GM12878 (cell line): ENCODE measurements around the gene USP54. TPM values are rescaled to one million over a fixed set of nuclear protein-coding genes. Genes with fewer than 3 reads are reported as not detected.
A peak's percentile ranks its signal among the peaks of the same experiment; 100 is the strongest.

ENCODE experiments used
- ATAC-seq: fragments of 200-7000 bp; cut with Tn5 transposase; 3 replicates; pipeline ENCODE4 v1.9.1; 2020; ENCODE audit warnings: mild to moderate bottlenecking, moderate library complexity
- BruUV-seq: library from RNA; stranded (reverse); fragments of 400-500 nt; replicated peaks from 2 replicates; lab custom pipeline; 2021; lab: Mats Ljungman, UMichigan
- CTCF ChIA-PET: fragments of 300-600 bp; sonication (Branson Sonifier 250); formaldehyde crosslinking; extraction: SDS; loops from one replicate; lab custom pipeline; 2021; ENCODE audit warnings: inconsistent platforms; lab: Yijun Ruan, JAX
- POLR2A ChIA-PET: fragments of 350-600 bp; formaldehyde crosslinking; extraction: SDS; loops from one replicate; lab custom pipeline; 2021; ENCODE audit warnings: inconsistent platforms; lab: Charles Lee
- RAD21 ChIA-PET: fragments of 300-600 bp; sonication (Branson Sonifier 250); formaldehyde crosslinking; loops from one replicate; lab custom pipeline; 2023; ENCODE audit warnings: antibody characterized with exemption; ENCODE audit not compliant: unreplicated experiment; lab: Charles Lee
- SMC1A ChIA-PET: fragments of 300-600 bp; sonication (Branson Sonifier 250); formaldehyde crosslinking; loops from one replicate; lab custom pipeline; 2023; ENCODE audit not compliant: unreplicated experiment, uncharacterized antibody; lab: Charles Lee
- DNase-seq: peaks from one replicate; pipeline ENCODE4 v3.0.0-alpha.2; 2011; ENCODE audit warnings: low read depth, low spot score
- FAIRE-seq: peaks from 3 replicates; lab custom pipeline; 2011; peaks lifted over from hg19 to GRCh38; lab: Jason Lieb, UNC
- H2AFZ ChIP-seq: 2 replicates; pipeline ENCODE4 v1.6.0; 2011; ENCODE audit warnings: low read depth, low read length, control low read depth; ENCODE audit not compliant: control insufficient read depth
- H3K27ac ChIP-seq: 2 replicates; pipeline ENCODE4 v1.5.1; 2011; ENCODE audit warnings: control low read depth; ENCODE audit not compliant: control insufficient read depth, insufficient read depth
- H3K27me3 ChIP-seq, 2 experiments: replicated peaks in 1 of 2; 2 replicates each; pipeline versions ENCODE4 v1.6.0 to v1.6.1; 2011; ENCODE audit warnings: low read length in 1 of 2; ENCODE audit not compliant: control insufficient read depth in 2 of 2, insufficient read depth in 2 of 2
- H3K36me3 ChIP-seq, 2 experiments: 2 replicates each; pipeline ENCODE4 v1.5.1; 2011; ENCODE audit warnings: low read length in 1 of 2; ENCODE audit not compliant: control insufficient read depth in 2 of 2, insufficient read depth in 2 of 2
- H3K4me1 ChIP-seq: 2 replicates; pipeline ENCODE4 v1.6.1; 2011; ENCODE audit warnings: mild to moderate bottlenecking, low read length, moderate library complexity, mixed read lengths; ENCODE audit not compliant: control insufficient read depth, insufficient read depth
- H3K4me2 ChIP-seq: 2 replicates; pipeline ENCODE4 v1.6.0; 2011; ENCODE audit warnings: control low read depth; ENCODE audit not compliant: control insufficient read depth, insufficient read depth
- H3K4me3 ChIP-seq: fragments of 200-600 bp; sonication (generic); 2 replicates; pipeline ENCODE4 v1.5.1; 2016
- H3K79me2 ChIP-seq: 2 replicates; pipeline ENCODE4 v1.6.0; 2011; ENCODE audit warnings: low read length; ENCODE audit not compliant: control insufficient read depth, insufficient read depth
- H3K9ac ChIP-seq: 2 replicates; pipeline ENCODE4 v1.8.0; 2011; ENCODE audit warnings: low read length, control low read depth, mixed read lengths; ENCODE audit not compliant: control insufficient read depth, insufficient read depth
- H3K9me3 ChIP-seq: replicated peaks from 3 replicates; pipeline ENCODE4 v1.5.1; 2011; ENCODE audit warnings: mild to moderate bottlenecking, low read length; ENCODE audit not compliant: control insufficient read depth, insufficient read depth
- H4K20me1 ChIP-seq: 2 replicates; pipeline ENCODE4 v1.6.0; 2011; ENCODE audit not compliant: control insufficient read depth, insufficient read depth
- ATF7 ChIP-seq: fragments of 450-650 bp; IDR thresholded peaks from 2 replicates; pipeline ENCODE4 v1.6.1; 2016; ENCODE audit warnings: low read depth, mild to moderate bottlenecking
- CHD2 ChIP-seq: IDR thresholded peaks from 2 replicates; pipeline ENCODE4 v1.6.1; 2011; ENCODE audit warnings: low read depth, low read length, improper control_type of control experiment, borderline replicate concordance
- DPF2 ChIP-seq: fragments of 450-650 bp; IDR thresholded peaks from 2 replicates; pipeline ENCODE4 v1.6.1; 2017; ENCODE audit warnings: mild to moderate bottlenecking
- FOXM1 ChIP-seq: IDR thresholded peaks from 2 replicates; pipeline ENCODE4 v1.6.1; 2012; ENCODE audit warnings: low read depth, mild to moderate bottlenecking, inconsistent platforms, low read length, moderate library complexity
- NFIC ChIP-seq: IDR thresholded peaks from 2 replicates; pipeline ENCODE4 v1.6.1; 2012; ENCODE audit warnings: low read depth, mild to moderate bottlenecking, inconsistent platforms, low read length, moderate library complexity
- NR2C2 ChIP-seq: IDR thresholded peaks from 2 replicates; pipeline ENCODE4 v1.6.1; 2011; ENCODE audit warnings: borderline replicate concordance, low read depth; ENCODE audit not compliant: control insufficient read depth, insufficient read length
- POLR2AphosphoS5 ChIP-seq: IDR thresholded peaks from 2 replicates; pipeline ENCODE4 v1.6.1; 2011; ENCODE audit warnings: mild to moderate bottlenecking, low read length, inconsistent platforms
- POU2F2 ChIP-seq: IDR thresholded peaks from 3 replicates; pipeline ENCODE4 v1.6.1; 2011; ENCODE audit warnings: low read depth, mild to moderate bottlenecking, low read length, borderline replicate concordance
- RCOR1 ChIP-seq: conservative IDR thresholded peaks from 2 replicates; pipeline ENCODE4 v1.6.1; 2012; ENCODE audit warnings: low read depth, low read length, improper control_type of control experiment
- SUZ12 ChIP-seq: fragments of 200-600 bp; sonication (generic); IDR thresholded peaks from one replicate; pipeline ENCODE4 v1.6.1; 2018; ENCODE audit warnings: antibody characterized with exemption, mild to moderate bottlenecking; ENCODE audit not compliant: unreplicated experiment
- whole genome bisulfite sequencing: methylation state at CpG from one replicate; pipeline ENCODE4 v1.1.6; 2016; ENCODE audit warnings: low lambda C conversion rate; ENCODE audit not compliant: insufficient replicate concordance, insufficient coverage; ENCODE audit errors: missing lambda C conversion rate; 5-methylcytosine and 5-hydroxymethylcytosine counted together
- in situ Hi-C: fragments of 300-500 bp; cut with MboI; formaldehyde crosslinking; loops from 9 replicates; pipeline ENCODE4 v1.14.3; 2018; ENCODE audit warnings: mixed read lengths
- intact Hi-C: fragments of 100-400 bp; cut with micrococcal nuclease; formaldehyde crosslinking; loops from one replicate; pipeline ENCODE4 v1.14.2; 2022; ENCODE audit not compliant: unreplicated experiment
- polyA plus RNA-seq, 11 experiments: library from polyadenylated mRNA; depleted of rRNA in 4 of 11; unstranded in 6 of 11; stranded (reverse) in 5 of 11; fragments of >200 nt; fragmentation: Nextera tagmentation in 4 of 11; fragmentation: Illumina TruSeq in 1 of 11; extraction: Ambion mirVana in 4 of 11; extraction: Trizol in 1 of 11; gene quantifications; 1 replicate in 1 of 11; 2 replicates in 10 of 11; pipeline versions ENCODE4 v1.2.1 to v1.2.3, GENCODE V29; 2011 to 2016; ENCODE audit warnings: inconsistent platforms in 2 of 11, missing spikeins in 2 of 11, low read depth in 1 of 11
- total RNA-seq, 4 experiments: library from RNA; depleted of rRNA in 3 of 4; stranded (reverse); fragments of >200 nt in 3 of 4; fragmentation: Illumina TruSeq in 1 of 4; extraction: Trizol in 1 of 4; gene quantifications; 2 replicates each; pipeline versions ENCODE4 v1.2.1 to v1.2.3, GENCODE V29; 2013 to 2021

USP54 gene
- total and polyA plus RNA-seq, 10 of the 15 experiments (the other 5 are each of a cell fraction or from before 2014, with no cell fraction given) = 0.93 to 10.5 (median 5.5) TPM

DNA sequence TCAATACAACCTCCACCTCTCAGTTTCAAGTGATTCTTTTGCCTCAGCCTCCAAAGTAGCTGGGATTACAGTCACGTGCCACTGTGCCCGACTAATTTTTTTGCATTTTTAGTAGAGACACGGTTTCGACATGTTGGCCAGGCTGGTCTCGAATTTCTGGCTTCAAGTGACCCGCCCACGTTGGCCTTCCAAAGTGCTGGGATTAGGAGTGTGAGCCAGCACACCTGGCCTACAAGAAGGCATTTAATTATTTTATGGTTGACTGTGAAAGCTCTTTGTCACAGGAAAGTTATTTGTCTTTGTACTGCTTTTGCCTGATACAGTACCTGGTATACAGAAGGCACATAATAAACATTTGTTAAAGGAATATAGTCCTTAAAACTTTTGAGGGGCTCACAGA is 37.3 kb upstream of the USP54 start (continued):
- TF ChIP-seq RCOR1 (no peak), NFIC (no peak), FOXM1 (no peak), ATF7 (no peak), SUZ12 (no peak), DPF2 (no peak), NR2C2 (no peak)

DNA sequence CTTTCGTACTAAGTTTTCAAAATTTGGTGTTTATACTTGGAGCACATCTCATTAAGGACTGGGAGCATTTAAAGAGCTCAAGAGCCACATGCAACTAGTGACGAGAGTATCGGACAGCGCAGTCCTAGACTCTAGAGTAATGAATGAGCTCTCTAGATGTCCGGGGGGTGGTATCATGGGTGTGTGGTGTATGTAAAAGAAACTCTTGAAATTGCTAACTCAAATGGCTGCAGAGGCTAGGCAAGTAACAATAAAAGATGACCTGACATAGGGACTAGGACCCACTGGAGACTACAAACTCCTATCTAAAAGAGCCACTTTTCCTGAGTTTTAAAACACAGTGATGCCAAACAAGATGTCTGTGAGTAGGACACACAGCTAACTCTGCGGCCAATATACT is 36.2 kb upstream of the USP54 start:
- ChIA-PET RAD21 (interaction anchor here (0.8 to 7.3 kb wide), 2 partner anchors 17 to 22 kb away, joined by 3 to 33 read pairs; no protein-coding TSS in a partner anchor), SMC1A (interaction anchor here (0.6 to 6.6 kb wide), 5 partner anchors 14 to 97 kb away, joined by 3 to 38 read pairs (median 5); partner anchors contain the start of genes MYOZ1 and USP54), POLR2A (interaction anchor here (0.9 kb wide), 1 partner anchor 16 kb away, joined by 3 read pairs; no protein-coding TSS in a partner anchor), CTCF (interaction anchor here (0.7 to 7.7 kb wide), 2 partner anchors 16 to 131 kb away, joined by 3 to 60 read pairs; partner anchors contain the start of gene MYOZ1)
- H3K9ac ChIP-seq = no peak overlapping the region
- in situ Hi-C loops = no loop called here
- H3K79me2 ChIP-seq = peaks cover 10% of the 10 kb centered on the region
- H3K4me3 ChIP-seq = no peak overlapping the region
- no peaks in the 10 kb centered on the region for H3K27me3 ChIP-seq
- DNase-seq (no peak), FAIRE-seq (no peak), ATAC-seq (no peak)
- no peaks in the 10 kb centered on the region for H4K20me1 ChIP-seq
- peak overlapping the region; percentile 41 for H3K4me2 ChIP-seq
- peaks cover 5% of the 10 kb centered on the region for H3K4me1 ChIP-seq
- 99% methylated on average over 6 of the region's 6 CpGs for WGBS
- intact Hi-C loops = loop anchor here (5.0 kb wide), 1 partner anchor 100 kb away; no protein-coding TSS in a partner anchor
- H3K36me3 ChIP-seq = no peaks in the 10 kb centered on the region
- TF ChIP-seq POU2F2 (no peak), POLR2AphosphoS5 (peak; percentile 58; the same call in 1 of the 2 replicates), CHD2 (no peak)
- no peaks in the 10 kb centered on the region for H3K9me3 ChIP-seq
- H2AFZ ChIP-seq = no peak overlapping the region
- no peak overlapping the region for H3K27ac ChIP-seq
- no TSS peak for BruUV-seq
